Measurements from ENCODE around the gene MITF. TPM values are rescaled to one million over a fixed set of nuclear protein-coding genes. Genes with fewer than 3 reads are reported as not detected.

The MITF gene
- total RNA-seq, 1 experiment from 2014 or later: 4.3 TPM

GRCh38 chr3:69881756-69882428, 142.6 kb downstream of the MITF start:
- no peak for DNase-seq
- H3K27me3 ChIP-seq (replicated peaks; ENCODE audit: control insufficient read depth, insufficient read depth, low read length): no peaks in the 10 kb centered on the region; the same call in 1 of the 2 replicates
- intact Hi-C loops (cut with micrococcal nuclease; ENCODE audit: unreplicated experiment): no loop called here
- H3K27me3 Mint-ChIP-seq (ENCODE audit: insufficient read depth, unreplicated experiment): no peaks in the 10 kb centered on the region
- no peak for TF ChIP-seq CTCF (IDR thresholded peaks at IDR 0.05; ENCODE audit: insufficient read depth in 1 of 2, low read depth in 1 of 2, low read length in 1 of 2, severe bottlenecking in 1 of 2, unreplicated experiment in 1 of 2)
- no peaks in the 10 kb centered on the region for H3K4me1 Mint-ChIP-seq (ENCODE audit: low read depth, unreplicated experiment)
- no peaks in the 10 kb centered on the region for H3K4me1 ChIP-seq
- no peaks in the 10 kb centered on the region for H3K36me3 ChIP-seq (ENCODE audit: control insufficient read depth, insufficient read depth, low read length)
- BruUV-seq (replicated peaks): no TSS peak
- no peaks in the 10 kb centered on the region for H3K9me3 ChIP-seq
- H3K4me3 ChIP-seq (ENCODE audit: low read depth, low read length): no peak overlapping the region
- ChIA-PET CTCF (no interaction called here), POLR2A (no interaction called here)
- H3K4me3 Mint-ChIP-seq (ENCODE audit: unreplicated experiment): no peak overlapping the region
- H3K27ac Mint-ChIP-seq (ENCODE audit: unreplicated experiment): no peak overlapping the region
- H3K9me3 Mint-ChIP-seq (ENCODE audit: unreplicated experiment): no peaks in the 10 kb centered on the region
- no peaks in the 10 kb centered on the region for H3K36me3 Mint-ChIP-seq (ENCODE audit: insufficient read depth, unreplicated experiment)

- H3K4me1 ChIP-seq: no peaks in the 10 kb centered on the region
- Mint-ChIP-seq H3K27me3 (ENCODE audit: insufficient read depth, unreplicated experiment) (no peaks in the 10 kb centered on the region), H3K4me3 (ENCODE audit: unreplicated experiment) (no peak overlapping the region), H3K9me3 (ENCODE audit: unreplicated experiment) (no peaks in the 10 kb centered on the region), H3K36me3 (ENCODE audit: insufficient read depth, unreplicated experiment) (no peaks in the 10 kb centered on the region), H3K27ac (ENCODE audit: unreplicated experiment) (no peak overlapping the region), H3K4me1 (ENCODE audit: low read depth, unreplicated experiment) (no peaks in the 10 kb centered on the region)
- CTCF ChIA-PET: no interaction called here
- intact Hi-C loops (cut with micrococcal nuclease; ENCODE audit: unreplicated experiment): no loop called here
- no peak overlapping the region for H3K4me3 ChIP-seq (ENCODE audit: low read depth, low read length)
- no peak for TF ChIP-seq CTCF (IDR thresholded peaks at IDR 0.05; ENCODE audit: insufficient read depth in 1 of 2, low read depth in 1 of 2, low read length in 1 of 2, severe bottlenecking in 1 of 2, unreplicated experiment in 1 of 2)
- no peaks in the 10 kb centered on the region; the same call in 1 of the 2 replicates for H3K27me3 ChIP-seq (replicated peaks; ENCODE audit: control insufficient read depth, insufficient read depth, low read length)
- no TSS peak for BruUV-seq (replicated peaks)
- H3K9me3 ChIP-seq: no peaks in the 10 kb centered on the region
- no peak for DNase-seq
- no peaks in the 10 kb centered on the region for H3K36me3 ChIP-seq (ENCODE audit: control insufficient read depth, insufficient read depth, low read length)
- POLR2A ChIA-PET: no interaction called here
Observed at GRCh38 chr3:69882560-69882959, 143.3 kb downstream of the MITF start.

GRCh38 chr3:69888040-69888942, 149.0 kb downstream of the MITF start:
- BruUV-seq (replicated peaks): no TSS peak

More at GRCh38 chr3:69888040-69888942, 149.0 kb downstream of the MITF start:
- H3K27me3 ChIP-seq (replicated peaks; ENCODE audit: control insufficient read depth, insufficient read depth, low read length): no peaks in the 10 kb centered on the region
- intact Hi-C loops (cut with micrococcal nuclease; ENCODE audit: unreplicated experiment): no loop called here
- Mint-ChIP-seq H3K36me3 (ENCODE audit: insufficient read depth, unreplicated experiment) (no peaks in the 10 kb centered on the region), H3K27me3 (ENCODE audit: insufficient read depth, unreplicated experiment) (no peaks in the 10 kb centered on the region), H3K9me3 (ENCODE audit: unreplicated experiment) (no peaks in the 10 kb centered on the region), H3K4me1 (ENCODE audit: low read depth, unreplicated experiment) (no peaks in the 10 kb centered on the region), H3K4me3 (ENCODE audit: unreplicated experiment) (no peak overlapping the region), H3K27ac (ENCODE audit: unreplicated experiment) (no peak overlapping the region)
- TF ChIP-seq CTCF (IDR thresholded peaks at IDR 0.05; ENCODE audit: insufficient read depth in 1 of 2, low read depth in 1 of 2, low read length in 1 of 2, severe bottlenecking in 1 of 2, unreplicated experiment in 1 of 2): no peak
- H3K9me3 ChIP-seq: no peaks in the 10 kb centered on the region
- H3K4me1 ChIP-seq: no peaks in the 10 kb centered on the region
- CTCF ChIA-PET: no interaction called here
- DNase-seq: no peak
- no peaks in the 10 kb centered on the region for H3K36me3 ChIP-seq (ENCODE audit: control insufficient read depth, insufficient read depth, low read length)
- H3K4me3 ChIP-seq (ENCODE audit: low read depth, low read length): no peak overlapping the region
- POLR2A ChIA-PET: no interaction called here

Measured in Caco-2 (cell line).